Activated naive CD4-positive, alpha-beta T cell treated with anti-CD3 and anti-CD28 coated beads, Interleukin-2, amount 50 U/mL, for 24 hours (primary cell): ENCODE data around the gene ING4.

Experiments
- H3K27ac Mint-ChIP-seq: one replicate; pipeline ENCODE4 v1.8.0; 2021; ENCODE audit warnings: mild to moderate bottlenecking, mixed read lengths
- H3K27me3 Mint-ChIP-seq: one replicate; pipeline ENCODE4 v1.8.0; 2021; ENCODE audit warnings: mixed read lengths
- H3K36me3 Mint-ChIP-seq: one replicate; pipeline ENCODE4 v1.8.0; 2021; ENCODE audit warnings: mixed read lengths
- H3K4me1 Mint-ChIP-seq: one replicate; pipeline ENCODE4 v1.8.0; 2021; ENCODE audit warnings: mixed read lengths
- H3K4me3 Mint-ChIP-seq: one replicate; pipeline ENCODE4 v1.8.0; 2021; ENCODE audit warnings: mild to moderate bottlenecking, mixed read lengths
- H3K9me3 Mint-ChIP-seq: one replicate; pipeline ENCODE4 v1.8.0; 2021; ENCODE audit warnings: mixed read lengths

The ING4 gene

GRCh38 chr12:6607751-6608591, 54.9 kb downstream of the ING4 start:
- Mint-ChIP-seq H3K9me3 (no peaks in the 10 kb centered on the region), H3K27ac (no peak overlapping the region), H3K4me3 (no peak overlapping the region), H3K4me1 (peaks cover 51% of the 10 kb centered on the region), H3K36me3 (peaks cover 12% of the 10 kb centered on the region), H3K27me3 (no peaks in the 10 kb centered on the region)

GRCh38 chr12:6606331-6607131, 56.4 kb downstream of the ING4 start:
- peak overlapping the region; percentile 93 for H3K27ac Mint-ChIP-seq
- H3K9me3 Mint-ChIP-seq = no peaks in the 10 kb centered on the region
- peaks cover 15% of the 10 kb centered on the region for H3K36me3 Mint-ChIP-seq
- no peaks in the 10 kb centered on the region for H3K27me3 Mint-ChIP-seq
- H3K4me3 Mint-ChIP-seq = peak overlapping the region; percentile 99
- peaks cover 54% of the 10 kb centered on the region for H3K4me1 Mint-ChIP-seq

GRCh38 chr12:6605421-6606330, 57.2 kb downstream of the ING4 start:
- H3K36me3 Mint-ChIP-seq = peaks cover 19% of the 10 kb centered on the region
- H3K4me1 Mint-ChIP-seq = peaks cover 53% of the 10 kb centered on the region
- no peaks in the 10 kb centered on the region for H3K9me3 Mint-ChIP-seq
- H3K27me3 Mint-ChIP-seq = no peaks in the 10 kb centered on the region
- H3K27ac Mint-ChIP-seq = peak overlapping the region; percentile 93
- peak overlapping the region; percentile 99 for H3K4me3 Mint-ChIP-seq

GRCh38 chr12:6604259-6605029, 58.5 kb downstream of the ING4 start:
- H3K27me3 Mint-ChIP-seq = no peaks in the 10 kb centered on the region
- H3K9me3 Mint-ChIP-seq = no peaks in the 10 kb centered on the region
- peaks cover 51% of the 10 kb centered on the region for H3K4me1 Mint-ChIP-seq
- peaks cover 26% of the 10 kb centered on the region for H3K36me3 Mint-ChIP-seq
- peak overlapping the region; percentile 99 for H3K4me3 Mint-ChIP-seq
- peak overlapping the region; percentile 93 for H3K27ac Mint-ChIP-seq

DNA sequence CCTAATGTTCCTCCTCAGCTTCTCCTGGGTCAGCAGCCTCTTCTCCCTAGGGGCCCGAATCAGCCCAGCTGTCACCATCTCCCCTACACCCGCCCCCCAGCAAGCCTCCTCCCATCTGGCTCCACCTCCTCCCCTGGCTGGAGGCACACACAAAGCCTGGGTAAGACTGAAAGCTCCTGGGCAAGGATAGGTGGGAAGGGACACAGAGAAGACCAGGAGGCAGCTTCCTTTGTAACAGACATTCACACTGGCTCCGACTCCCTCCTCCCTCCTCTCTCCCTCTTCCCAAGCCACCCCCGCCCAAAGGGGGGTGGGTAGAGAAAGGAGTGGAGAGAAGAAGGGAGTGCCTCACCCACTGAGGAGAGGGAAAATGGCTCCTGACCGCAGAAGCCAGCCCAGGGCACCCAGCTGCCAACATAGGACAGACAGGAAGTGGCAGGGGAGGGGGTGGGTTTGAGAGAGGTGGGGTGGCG, 59.8 kb downstream of the ING4 start:
- Mint-ChIP-seq H3K36me3 (peaks cover 32% of the 10 kb centered on the region), H3K9me3 (no peaks in the 10 kb centered on the region), H3K27ac (peak overlapping the region; percentile 84), H3K27me3 (no peaks in the 10 kb centered on the region), H3K4me3 (peak overlapping the region; percentile 86), H3K4me1 (peaks cover 51% of the 10 kb centered on the region)

- peaks cover 55% of the 10 kb centered on the region for H3K4me1 Mint-ChIP-seq
- peak overlapping the region; percentile 76 for H3K27ac Mint-ChIP-seq
- H3K36me3 Mint-ChIP-seq = peaks cover 34% of the 10 kb centered on the region
- H3K9me3 Mint-ChIP-seq = no peaks in the 10 kb centered on the region
- H3K27me3 Mint-ChIP-seq = no peaks in the 10 kb centered on the region
- peak overlapping the region; percentile 86 for H3K4me3 Mint-ChIP-seq
Observed at GRCh38 chr12:6602526-6602925, 60.4 kb downstream of the ING4 start.
